ENCODE results near the gene LRRC42. TPM values are rescaled to one million over a fixed set of nuclear protein-coding genes. Genes with fewer than 3 reads are reported as not detected.
A peak's percentile ranks its signal among the peaks of the same experiment; 100 is the strongest.
"Not testable (repeated sequence)": the region's sequence is repeated elsewhere in the genome, so short reads cannot be mapped to it uniquely, and the experiment has no call there.

LRRC42 gene
- total RNA-seq, 1 donor, result 41.9 TPM

GRCh38 chr1:53966794-53967193, 20.6 kb downstream of the LRRC42 start:
- no peak overlapping the region for H3K4me3 ChIP-seq (ENCODE audit: low read depth, low read length)
- DNase-seq (ENCODE audit: low read depth), result no peak
- no peak for TF ChIP-seq CTCF (IDR thresholded peaks at IDR 0.05; ENCODE audit: insufficient read depth, low read length)

DNA sequence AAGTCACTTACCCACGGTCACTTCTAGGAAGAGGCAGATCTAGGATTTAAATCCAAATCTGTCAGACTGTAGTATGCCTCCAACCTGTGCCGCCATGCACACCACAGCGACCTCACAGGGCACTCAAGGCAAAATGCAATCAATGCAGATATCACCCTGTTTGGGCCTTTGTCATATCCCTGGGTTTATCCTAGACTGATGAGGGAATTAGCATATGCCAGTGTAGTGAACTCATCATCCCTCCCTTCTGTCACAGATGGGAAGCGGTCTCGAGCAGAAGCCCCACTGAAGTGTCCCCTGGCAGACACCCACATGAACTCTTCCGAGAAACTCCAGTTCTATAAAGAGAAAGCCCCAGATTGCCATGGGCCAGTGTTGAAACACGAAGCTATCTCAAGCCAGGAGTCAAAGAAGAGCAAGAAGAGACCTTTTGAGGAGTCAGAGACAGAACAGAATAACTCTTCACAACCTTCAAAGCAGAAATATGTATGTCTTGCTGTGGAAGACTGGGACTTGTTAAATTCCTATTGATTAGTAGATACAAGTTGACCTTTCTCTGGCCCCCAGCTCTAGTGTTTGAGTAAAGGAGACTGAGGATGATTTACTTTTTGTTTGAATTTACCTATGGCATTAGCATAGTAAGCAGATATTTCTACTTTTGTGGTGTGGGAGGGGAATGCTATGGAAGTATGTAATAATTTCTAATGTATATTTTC, 21.4 kb downstream of the LRRC42 start:
- no peak for TF ChIP-seq CTCF (IDR thresholded peaks at IDR 0.05; ENCODE audit: insufficient read depth, low read length)
- no peak for DNase-seq (ENCODE audit: low read depth)
- no peak overlapping the region for H3K4me3 ChIP-seq (ENCODE audit: low read depth, low read length)

GRCh38 chr1:53968125-53968513, 22.0 kb downstream of the LRRC42 start:
- DNase-seq (ENCODE audit: low read depth), result no peak
- no peak overlapping the region for H3K4me3 ChIP-seq (ENCODE audit: low read depth, low read length)
- no peak for TF ChIP-seq CTCF (IDR thresholded peaks at IDR 0.05; ENCODE audit: insufficient read depth, low read length)

GRCh38 chr1:53969323-53969722, 23.2 kb downstream of the LRRC42 start:
- not testable (repeated sequence) for H3K4me3 ChIP-seq (ENCODE audit: low read depth, low read length)

GRCh38 chr1:53971718-53972117, 25.6 kb downstream of the LRRC42 start:
- no peak overlapping the region for H3K4me3 ChIP-seq (ENCODE audit: low read depth, low read length)
- no peak for TF ChIP-seq CTCF (IDR thresholded peaks at IDR 0.05; ENCODE audit: insufficient read depth, low read length)
- DNase-seq (ENCODE audit: low read depth), result peak; percentile 46

More at GRCh38 chr1:53969323-53969722, 23.2 kb downstream of the LRRC42 start:
- not testable (repeated sequence) for DNase-seq (ENCODE audit: low read depth)

DNA sequence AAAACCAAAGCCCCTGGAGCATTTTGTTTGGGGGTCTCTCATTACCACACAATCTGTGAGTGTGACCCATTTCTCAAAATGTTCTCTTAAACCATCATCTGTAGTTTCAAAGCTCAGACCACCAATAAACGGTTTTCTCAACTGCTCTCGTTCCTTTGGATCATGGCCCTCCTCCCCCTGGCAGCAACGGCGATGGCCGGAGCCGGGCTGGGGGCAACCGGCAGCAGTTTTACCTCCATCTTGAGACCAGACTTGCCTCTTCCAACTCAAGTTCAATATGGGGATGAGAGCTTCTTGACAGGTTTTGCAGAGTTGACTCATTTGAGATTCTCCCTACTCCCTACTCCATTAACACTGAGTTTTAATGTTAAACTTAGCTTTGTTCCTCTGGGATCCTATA, 29.7 kb downstream of the LRRC42 start:
- H3K4me3 ChIP-seq (ENCODE audit: low read depth, low read length), result no peak overlapping the region
- DNase-seq (ENCODE audit: low read depth), result no peak
- no peak for TF ChIP-seq CTCF (IDR thresholded peaks at IDR 0.05; ENCODE audit: insufficient read depth, low read length)

- DNase-seq (ENCODE audit: low read depth), result no peak
- H3K4me3 ChIP-seq (ENCODE audit: low read depth, low read length), result no peak overlapping the region
- TF ChIP-seq CTCF (IDR thresholded peaks at IDR 0.05; ENCODE audit: insufficient read depth, low read length), result no peak
Measured at GRCh38 chr1:53979712-53980450, 33.7 kb downstream of the LRRC42 start.

All from fibroblast of the aortic adventitia (primary cell).